ENCODE data around the gene PLEK2. TPM values are rescaled to one million over a fixed set of nuclear protein-coding genes. Genes with fewer than 3 reads are reported as not detected.

PLEK2 gene
- polyA plus RNA-seq, 1 donor (not counting 4 experiments of a cell fraction or from before 2014, with no cell fraction given) = 219 TPM

GRCh38 chr14:67417633-67418032 is 5.7 kb upstream of the PLEK2 start:
- H3K27me3 ChIP-seq (ENCODE audit: control insufficient read depth, extremely low read depth, insufficient read depth, low read length) = no peaks in the 10 kb centered on the region
- DNase-seq (ENCODE audit: low read depth, low spot score) (no peak), FAIRE-seq (no peak)
- H3K4me2 ChIP-seq (ENCODE audit: control insufficient read depth, extremely low read depth, insufficient read depth, low read depth, low read length) = no peak overlapping the region
- H3K4me3 ChIP-seq (ENCODE audit: control insufficient read depth in 2 of 3, extremely low read depth in 1 of 3, insufficient read depth in 2 of 3, low read depth in 1 of 3, low read length in 3 of 3) = no peak overlapping the region
- H2AFZ ChIP-seq (ENCODE audit: control insufficient read depth, low read length) = no peak overlapping the region
- no peaks in the 10 kb centered on the region for H3K9me1 ChIP-seq (ENCODE audit: control insufficient read depth, extremely low read depth, insufficient read depth, low read length)
- peak overlapping the region; percentile 95 for H3K27ac ChIP-seq (ENCODE audit: control insufficient read depth, insufficient read depth, low read length)
- TF ChIP-seq, protein P1, sequence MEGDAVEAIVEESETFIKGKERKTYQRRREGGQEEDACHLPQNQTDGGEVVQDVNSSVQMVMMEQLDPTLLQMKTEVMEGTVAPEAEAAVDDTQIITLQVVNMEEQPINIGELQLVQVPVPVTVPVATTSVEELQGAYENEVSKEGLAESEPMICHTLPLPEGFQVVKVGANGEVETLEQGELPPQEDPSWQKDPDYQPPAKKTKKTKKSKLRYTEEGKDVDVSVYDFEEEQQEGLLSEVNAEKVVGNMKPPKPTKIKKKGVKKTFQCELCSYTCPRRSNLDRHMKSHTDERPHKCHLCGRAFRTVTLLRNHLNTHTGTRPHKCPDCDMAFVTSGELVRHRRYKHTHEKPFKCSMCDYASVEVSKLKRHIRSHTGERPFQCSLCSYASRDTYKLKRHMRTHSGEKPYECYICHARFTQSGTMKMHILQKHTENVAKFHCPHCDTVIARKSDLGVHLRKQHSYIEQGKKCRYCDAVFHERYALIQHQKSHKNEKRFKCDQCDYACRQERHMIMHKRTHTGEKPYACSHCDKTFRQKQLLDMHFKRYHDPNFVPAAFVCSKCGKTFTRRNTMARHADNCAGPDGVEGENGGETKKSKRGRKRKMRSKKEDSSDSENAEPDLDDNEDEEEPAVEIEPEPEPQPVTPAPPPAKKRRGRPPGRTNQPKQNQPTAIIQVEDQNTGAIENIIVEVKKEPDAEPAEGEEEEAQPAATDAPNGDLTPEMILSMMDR (optimal IDR thresholded peaks at IDR 0.05 in 1 of 3, IDR thresholded peaks at IDR 0.05 in 1 of 3, conservative IDR thresholded peaks at IDR 0.05 in 1 of 3; ENCODE audit: extremely low read depth in 1 of 3, insufficient read depth in 2 of 3, low read length in 3 of 3) = no peak
- no peaks in the 10 kb centered on the region for H3K36me3 ChIP-seq (ENCODE audit: control insufficient read depth in 2 of 2, extremely low read depth in 1 of 2, insufficient read depth in 2 of 2, low read length in 2 of 2)
- H3K4me1 ChIP-seq (ENCODE audit: control insufficient read depth, extremely low read depth, insufficient read depth, low read length) = peaks cover 66% of the 10 kb centered on the region
- dilution Hi-C loops (cut with MboI; ENCODE audit: extremely low pct_ligation_motif_present, low sequenced_read_pairs) = no loop called here
- no peak overlapping the region for H3K9ac ChIP-seq (ENCODE audit: control insufficient read depth, extremely low read depth, insufficient read depth, low read length)
- no peaks in the 10 kb centered on the region for H4K20me1 ChIP-seq (ENCODE audit: control insufficient read depth, extremely low read depth, insufficient read depth, low read length)
- peaks cover 2% of the 10 kb centered on the region for H3K79me2 ChIP-seq (ENCODE audit: control insufficient read depth, insufficient read depth, low read length)
- H3K9me3 ChIP-seq (ENCODE audit: control insufficient read depth, low read depth, low read length) = no peaks in the 10 kb centered on the region

GRCh38 chr14:67416810-67417209 is 4.8 kb upstream of the PLEK2 start:
- TF ChIP-seq EZH2 (IDR thresholded peaks at IDR 0.05; ENCODE audit: low read length) = no peak
- TF ChIP-seq, protein P1 (optimal IDR thresholded peaks at IDR 0.05 in 1 of 3, IDR thresholded peaks at IDR 0.05 in 1 of 3, conservative IDR thresholded peaks at IDR 0.05 in 1 of 3; ENCODE audit: extremely low read depth in 1 of 3, insufficient read depth in 2 of 3, low read length in 3 of 3) = no peak
- H3K27me3 ChIP-seq (ENCODE audit: control insufficient read depth, extremely low read depth, insufficient read depth, low read length) = no peaks in the 10 kb centered on the region
- H3K4me2 ChIP-seq (ENCODE audit: control insufficient read depth, extremely low read depth, insufficient read depth, low read depth, low read length) = no peak overlapping the region
- no peak overlapping the region for H3K9ac ChIP-seq (ENCODE audit: control insufficient read depth, extremely low read depth, insufficient read depth, low read length)
- H2AFZ ChIP-seq (ENCODE audit: control insufficient read depth, low read length) = no peak overlapping the region
- no peaks in the 10 kb centered on the region for H3K36me3 ChIP-seq (ENCODE audit: control insufficient read depth in 2 of 2, extremely low read depth in 1 of 2, insufficient read depth in 2 of 2, low read length in 2 of 2)
- no peaks in the 10 kb centered on the region for H3K9me3 ChIP-seq (ENCODE audit: control insufficient read depth, low read depth, low read length)
- H3K4me3 ChIP-seq (ENCODE audit: control insufficient read depth in 2 of 3, extremely low read depth in 1 of 3, insufficient read depth in 2 of 3, low read depth in 1 of 3, low read length in 3 of 3) = no peak overlapping the region
- H4K20me1 ChIP-seq (ENCODE audit: control insufficient read depth, extremely low read depth, insufficient read depth, low read length) = no peaks in the 10 kb centered on the region
- dilution Hi-C loops (cut with MboI; ENCODE audit: extremely low pct_ligation_motif_present, low sequenced_read_pairs) = no loop called here
- H3K79me2 ChIP-seq (ENCODE audit: control insufficient read depth, insufficient read depth, low read length) = peaks cover 8% of the 10 kb centered on the region
- no peak overlapping the region for H3K27ac ChIP-seq (ENCODE audit: control insufficient read depth, insufficient read depth, low read length)
- DNase-seq (ENCODE audit: low read depth, low spot score) = no peak
- H3K9me1 ChIP-seq (ENCODE audit: control insufficient read depth, extremely low read depth, insufficient read depth, low read length) = no peaks in the 10 kb centered on the region
- no peak for FAIRE-seq
- peaks cover 69% of the 10 kb centered on the region for H3K4me1 ChIP-seq (ENCODE audit: control insufficient read depth, extremely low read depth, insufficient read depth, low read length)
